DMS153 treated with DMSO at 0.1 percent for 48 hours (cell line): ENCODE measurements around the gene ATXN7L3B.

Experiments used
- DNase-seq: peaks from one replicate; lab custom pipeline; 2025; ENCODE audit not compliant: unreplicated experiment; lab: John Stamatoyannopoulos, UW

The ATXN7L3B gene

DNA sequence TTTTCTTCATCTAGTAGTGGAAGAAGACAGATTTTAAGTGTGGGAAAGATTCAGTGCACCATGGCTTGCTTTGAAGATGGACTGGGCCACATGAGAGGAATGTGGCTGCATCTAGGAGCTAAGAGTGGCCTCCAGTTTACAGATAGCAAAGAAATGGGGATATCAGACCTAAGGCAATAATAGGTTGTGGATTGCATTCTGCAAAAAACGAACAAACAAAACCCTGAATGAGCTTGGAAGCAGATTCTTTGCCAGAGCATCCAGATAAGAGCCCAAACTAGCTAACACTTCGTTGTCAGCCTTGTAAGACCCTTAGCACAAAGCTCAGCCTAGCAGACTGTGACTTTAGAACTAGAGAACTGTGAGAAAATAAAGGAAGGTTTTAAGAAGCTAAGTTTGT lies 9.6 kb downstream of the ATXN7L3B start:
- DNase-seq: no peak

DNA sequence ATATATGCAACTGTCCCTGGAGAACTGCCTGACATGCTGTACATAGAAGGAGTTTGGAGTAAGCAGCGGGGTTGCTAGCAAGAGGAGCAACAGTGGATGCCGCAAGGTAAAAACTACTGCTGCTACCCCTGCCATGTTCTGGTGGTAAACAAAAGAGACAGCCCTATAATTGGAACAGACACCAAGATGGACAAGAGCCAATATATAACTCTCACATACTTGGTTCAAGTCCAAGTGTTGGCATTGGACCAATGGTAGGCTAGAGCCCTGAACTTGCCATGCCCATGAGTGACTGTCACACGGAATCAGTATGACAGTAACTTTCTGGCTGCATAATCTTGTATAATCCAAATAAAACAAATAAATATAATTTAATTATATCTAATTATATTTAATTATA lies 13.7 kb downstream of the ATXN7L3B start:
- DNase-seq: no peak

DNA sequence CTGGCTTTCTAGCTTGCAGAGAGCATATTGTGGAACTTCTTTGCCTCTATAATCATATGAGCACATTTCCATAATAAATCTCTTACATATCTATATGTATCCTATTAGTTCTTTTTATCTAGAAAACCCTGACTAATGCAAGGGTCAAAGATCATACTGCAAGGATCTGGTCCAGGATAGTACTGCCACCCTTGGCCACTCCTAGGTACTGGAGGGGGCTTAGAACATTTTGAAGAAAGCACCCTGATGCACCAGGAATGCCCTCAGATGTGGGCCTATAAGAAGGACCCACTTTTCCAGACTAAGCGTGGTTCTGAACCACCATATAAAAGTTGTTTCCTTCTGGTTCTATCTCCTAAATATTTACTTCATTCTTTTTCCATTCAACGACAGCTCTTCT lies 14.6 kb downstream of the ATXN7L3B start:
- DNase-seq: no peak

DNA sequence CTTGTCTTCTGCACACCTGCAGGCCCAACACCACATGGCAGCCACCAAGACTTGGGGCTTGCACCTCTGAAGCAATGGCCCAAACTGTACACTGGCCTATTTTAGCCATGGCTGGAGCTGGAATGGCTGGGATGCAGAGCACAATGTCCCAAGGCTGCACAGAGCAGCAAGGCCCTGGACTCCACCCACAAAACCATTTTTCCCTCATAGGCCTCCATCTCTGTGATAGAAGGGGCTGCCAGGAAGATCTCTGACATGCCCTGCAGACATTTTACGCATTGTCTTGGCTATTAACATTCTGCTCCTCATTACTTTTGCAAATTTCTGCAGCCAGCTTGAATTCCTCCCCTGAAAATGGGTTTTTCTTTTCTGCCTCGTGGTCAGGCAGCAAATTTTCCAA lies 22.1 kb downstream of the ATXN7L3B start:
- DNase-seq: no peak

DNA sequence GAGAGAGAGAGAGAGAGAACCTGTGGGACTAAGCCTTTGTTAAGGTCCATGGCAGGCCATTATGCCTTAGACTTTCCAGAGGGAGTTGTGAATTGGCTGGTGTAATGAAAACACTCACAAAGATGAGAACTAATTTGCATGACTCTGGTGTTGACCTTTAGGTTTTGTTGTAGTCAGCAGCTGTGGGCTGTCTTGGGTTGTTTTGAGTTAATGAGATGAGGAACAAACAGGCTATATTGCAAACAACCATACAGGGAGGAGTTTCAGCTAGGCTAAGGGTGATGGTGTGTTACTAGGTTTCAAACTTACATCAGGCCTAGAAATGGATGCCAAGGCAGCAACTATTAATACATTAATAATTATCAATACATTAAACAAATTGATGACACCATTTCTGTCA lies 26.3 kb downstream of the ATXN7L3B start:
- no peak for DNase-seq

DNA sequence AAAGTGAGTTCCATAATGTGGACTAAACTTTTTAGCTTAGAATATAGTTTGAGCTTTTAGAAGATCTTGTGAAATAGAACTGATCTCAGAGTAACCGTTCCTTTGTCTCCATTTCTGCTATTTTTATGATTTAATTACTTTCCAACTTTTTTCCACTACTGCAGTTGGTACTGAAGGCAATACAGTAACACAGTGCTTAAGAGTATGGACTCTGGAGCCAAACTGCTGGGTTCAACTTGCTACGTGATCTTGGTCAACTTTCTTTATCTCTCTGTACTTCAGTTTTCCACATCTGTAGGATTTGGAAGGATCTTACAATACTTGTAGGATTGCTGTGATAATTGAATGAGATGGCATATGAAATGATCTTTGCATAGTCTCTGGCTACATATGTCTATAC lies 40.9 kb downstream of the ATXN7L3B start:
- DNase-seq: no peak

DNA sequence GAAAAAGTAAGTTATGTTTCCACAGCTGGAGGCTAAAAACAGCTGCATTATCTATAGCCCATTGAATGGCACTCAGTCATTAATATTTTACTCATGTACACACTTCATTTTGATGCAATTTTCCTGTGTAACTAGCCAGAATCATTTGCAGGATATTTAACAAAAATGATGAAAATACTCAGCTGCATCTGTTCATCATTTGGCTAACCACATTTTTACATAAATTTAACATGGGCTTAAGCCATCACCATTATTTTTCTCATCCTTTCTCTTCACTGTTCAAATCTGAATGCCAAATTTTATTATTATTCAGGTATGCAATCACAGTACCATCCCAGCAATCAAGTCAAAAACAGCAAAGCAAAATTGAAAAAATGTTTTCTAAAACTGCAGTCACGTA lies 41.8 kb downstream of the ATXN7L3B start:
- no peak for DNase-seq

DNA sequence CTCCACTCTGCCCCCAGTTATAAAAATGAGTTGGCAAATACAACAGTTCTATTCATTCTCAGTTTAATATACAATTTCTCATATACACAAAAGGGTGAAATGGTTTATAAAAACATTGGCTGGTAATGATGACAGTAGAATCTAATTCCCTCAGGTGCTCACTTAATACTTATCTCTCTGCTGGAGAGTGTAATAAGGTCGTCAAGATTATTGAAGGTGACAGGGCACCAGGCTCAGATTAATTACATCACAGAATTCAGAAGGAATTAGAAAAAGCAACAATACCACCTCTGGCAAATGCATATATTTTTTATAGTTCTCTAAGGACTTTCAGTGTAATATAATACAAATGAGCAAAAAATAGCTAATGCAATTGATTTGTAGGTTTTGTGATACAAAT lies 42.3 kb downstream of the ATXN7L3B start:
- no peak for DNase-seq

DNA sequence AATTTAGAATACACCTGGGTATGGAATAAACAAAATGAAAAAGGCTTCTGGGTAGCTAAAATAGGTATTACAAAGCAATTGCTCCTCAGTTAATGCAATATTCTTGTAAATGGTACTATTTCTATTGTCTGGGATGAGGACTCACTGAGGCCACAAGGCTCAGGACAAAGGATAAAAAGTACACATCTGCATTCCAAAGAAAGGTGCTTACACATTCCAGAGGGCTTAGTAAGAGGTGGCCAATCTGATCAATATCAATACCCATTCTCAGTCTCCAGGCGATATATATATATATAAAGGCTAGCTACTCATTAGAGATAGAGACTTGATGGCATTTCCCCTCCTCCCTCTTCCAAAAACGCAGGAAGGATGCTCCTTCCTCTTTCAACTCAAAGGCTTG lies 43.8 kb downstream of the ATXN7L3B start:
- DNase-seq: no peak

DNA sequence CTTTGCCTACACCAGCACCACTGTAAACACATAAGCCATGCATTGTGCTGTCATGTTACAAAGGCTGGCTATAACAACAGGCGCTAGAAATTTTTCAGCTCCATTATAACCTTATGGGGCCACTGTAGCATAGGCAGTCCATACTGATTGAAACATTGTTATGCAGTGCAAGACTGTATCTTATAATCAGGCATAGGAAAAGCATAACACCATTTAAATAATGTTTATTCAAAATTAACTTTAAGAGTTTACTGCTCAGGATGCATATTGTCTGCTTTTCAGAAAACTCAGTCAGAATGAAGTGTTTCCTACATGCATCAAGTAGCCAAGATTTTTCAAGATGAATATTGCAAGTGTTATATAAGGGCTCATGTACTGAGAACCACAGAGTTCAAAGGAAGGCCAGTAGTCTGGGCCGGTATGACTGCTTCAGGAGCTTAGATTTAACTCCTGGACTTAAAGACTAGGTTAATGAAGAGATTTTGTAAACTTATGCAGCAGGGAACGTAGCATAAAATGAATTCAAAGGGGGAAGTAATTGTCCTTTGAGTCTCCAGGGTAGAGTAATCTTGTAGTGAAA lies 46.9 kb downstream of the ATXN7L3B start:
- DNase-seq: no peak

DNA sequence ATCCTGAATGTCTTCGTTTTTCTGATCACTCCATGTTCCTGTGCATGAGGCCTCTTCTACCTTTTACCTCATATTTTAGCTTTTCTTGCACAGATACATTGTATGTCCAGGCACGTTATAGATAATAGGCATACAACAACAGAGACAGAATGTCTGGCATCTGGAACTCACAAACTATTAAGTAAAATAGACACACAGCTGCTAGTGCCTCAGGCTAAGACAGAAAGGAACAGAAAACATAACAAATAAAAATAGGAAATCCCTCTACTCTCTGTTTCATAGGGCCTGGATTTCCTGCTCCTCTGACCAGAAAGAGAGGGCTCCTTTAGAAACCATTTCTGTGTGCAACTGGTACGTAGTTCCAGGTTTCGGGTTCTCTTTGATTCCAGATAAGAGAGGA lies 48.6 kb downstream of the ATXN7L3B start:
- no peak for DNase-seq
